RWPE2 (cell line): ENCODE measurements around the gene TCF3.
"Not testable (repeated sequence)": the region's sequence is repeated elsewhere in the genome, so short reads cannot be mapped to it uniquely, and the experiment has no call there.

ENCODE experiments used
- ATAC-seq: fragments of 200-7000 bp; cut with Tn5 transposase; 3 replicates; pipeline ENCODE4 v1.9.1; 2021; ENCODE audit warnings: low read depth
- DNase-seq: peaks from one replicate; pipeline ENCODE4 v3.0.0-alpha.2; 2020; ENCODE audit warnings: low spot score
- H3K27ac ChIP-seq: fragments of 450-650 bp; 2 replicates; pipeline ENCODE4 v1.5.1; 2017; ENCODE audit warnings: mild to moderate bottlenecking; ENCODE audit not compliant: poor library complexity, severe bottlenecking
- H3K27me3 ChIP-seq: fragments of 250-450 bp; sonication (Bioruptor Pico); 2 replicates; pipeline ENCODE4 v1.5.1; 2021; ENCODE audit warnings: mild to moderate bottlenecking, moderate library complexity; ENCODE audit not compliant: insufficient read depth, poor library complexity, severe bottlenecking
- H3K36me3 ChIP-seq: fragments of 250-450 bp; sonication (Bioruptor Pico); 2 replicates; pipeline ENCODE4 v1.5.1; 2020; ENCODE audit warnings: low read depth, mild to moderate bottlenecking, moderate library complexity
- H3K4me1 ChIP-seq: fragments of 250-450 bp; sonication (Bioruptor Pico); 2 replicates; pipeline ENCODE4 v1.5.1; 2021; ENCODE audit warnings: mild to moderate bottlenecking, moderate library complexity; ENCODE audit not compliant: insufficient read depth, poor library complexity, severe bottlenecking
- H3K4me3 ChIP-seq: fragments of 250-450 bp; sonication (Bioruptor Pico); 2 replicates; pipeline ENCODE4 v1.5.1; 2021; ENCODE audit warnings: mild to moderate bottlenecking, moderate library complexity; ENCODE audit not compliant: severe bottlenecking
- H3K9me3 ChIP-seq: fragments of 250-450 bp; sonication (Bioruptor Pico); 2 replicates; pipeline ENCODE4 v1.5.1; 2021; ENCODE audit warnings: mild to moderate bottlenecking, moderate library complexity; ENCODE audit not compliant: severe bottlenecking
- TF ChIP-seq, protein P1 (sequence below): fragments of 450-650 bp; IDR thresholded peaks from one replicate; pipeline ENCODE4 v1.5.1; 2017; ENCODE audit warnings: mild to moderate bottlenecking, moderate library complexity; ENCODE audit not compliant: poor library complexity, severe bottlenecking

TCF3 gene

DNA sequence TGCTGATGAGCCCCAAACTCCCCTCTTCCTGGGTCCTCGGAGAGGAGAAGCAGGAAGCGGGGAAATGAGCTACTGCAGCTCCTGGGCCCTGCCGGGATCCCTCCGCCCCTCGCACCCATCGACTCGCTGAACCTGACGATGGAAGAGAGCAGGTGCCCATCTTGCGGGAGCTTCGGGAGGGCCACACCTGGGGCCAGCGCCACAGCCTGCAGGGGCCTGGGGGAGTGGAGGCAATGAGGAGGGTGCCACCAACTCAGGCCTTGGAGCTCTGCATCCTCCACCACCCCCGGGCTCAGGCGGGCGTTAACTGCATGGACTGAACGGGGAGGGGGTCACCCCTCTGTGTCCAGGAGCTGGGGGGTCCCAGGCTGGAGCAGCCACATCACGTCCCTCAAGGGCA lies 8.3 kb downstream of the TCF3 start:
- Histone ChIP-seq H3K27ac (no peak overlapping the region), H3K4me3 (no peak overlapping the region), H3K4me1 (no peaks in the 10 kb centered on the region), H3K36me3 (peaks cover 37% of the 10 kb centered on the region), H3K27me3 (no peaks in the 10 kb centered on the region), H3K9me3 (no peaks in the 10 kb centered on the region)
- ATAC-seq = no peak
- no peak for DNase-seq
- TF ChIP-seq, protein P1, sequence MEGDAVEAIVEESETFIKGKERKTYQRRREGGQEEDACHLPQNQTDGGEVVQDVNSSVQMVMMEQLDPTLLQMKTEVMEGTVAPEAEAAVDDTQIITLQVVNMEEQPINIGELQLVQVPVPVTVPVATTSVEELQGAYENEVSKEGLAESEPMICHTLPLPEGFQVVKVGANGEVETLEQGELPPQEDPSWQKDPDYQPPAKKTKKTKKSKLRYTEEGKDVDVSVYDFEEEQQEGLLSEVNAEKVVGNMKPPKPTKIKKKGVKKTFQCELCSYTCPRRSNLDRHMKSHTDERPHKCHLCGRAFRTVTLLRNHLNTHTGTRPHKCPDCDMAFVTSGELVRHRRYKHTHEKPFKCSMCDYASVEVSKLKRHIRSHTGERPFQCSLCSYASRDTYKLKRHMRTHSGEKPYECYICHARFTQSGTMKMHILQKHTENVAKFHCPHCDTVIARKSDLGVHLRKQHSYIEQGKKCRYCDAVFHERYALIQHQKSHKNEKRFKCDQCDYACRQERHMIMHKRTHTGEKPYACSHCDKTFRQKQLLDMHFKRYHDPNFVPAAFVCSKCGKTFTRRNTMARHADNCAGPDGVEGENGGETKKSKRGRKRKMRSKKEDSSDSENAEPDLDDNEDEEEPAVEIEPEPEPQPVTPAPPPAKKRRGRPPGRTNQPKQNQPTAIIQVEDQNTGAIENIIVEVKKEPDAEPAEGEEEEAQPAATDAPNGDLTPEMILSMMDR = no peak

DNA sequence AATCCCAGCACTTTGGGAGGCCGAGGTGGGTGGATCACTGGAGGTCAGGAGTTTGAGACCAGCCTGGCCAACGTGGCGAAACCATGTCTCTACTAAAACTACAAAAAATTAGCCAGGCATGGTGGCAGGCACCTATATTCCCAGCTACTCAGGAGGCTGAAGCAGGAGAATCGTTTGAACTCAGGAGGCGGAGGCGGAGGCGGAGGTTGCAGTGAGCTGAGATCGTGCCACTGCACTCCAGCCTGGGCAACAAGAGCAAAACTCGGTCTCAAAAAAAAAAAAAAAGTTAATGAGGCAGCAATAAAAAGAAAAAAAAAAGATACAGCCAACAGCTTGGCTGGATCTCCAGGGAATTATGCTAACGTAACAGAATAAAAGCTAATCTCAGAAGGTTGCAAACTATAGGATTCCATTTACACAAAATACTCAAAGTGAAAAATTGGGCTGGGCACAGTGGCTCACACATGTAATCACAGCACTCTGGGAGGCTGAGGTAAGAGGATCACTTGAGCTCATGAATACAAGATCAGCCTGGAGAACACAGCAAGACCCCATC lies 11.4 kb downstream of the TCF3 start:
- not testable (repeated sequence) for ATAC-seq, H3K4me1 ChIP-seq, H3K4me3 ChIP-seq, H3K27me3 ChIP-seq, DNase-seq, H3K9me3 ChIP-seq, H3K27ac ChIP-seq
- peaks cover 43% of the 10 kb centered on the region for H3K36me3 ChIP-seq

DNA sequence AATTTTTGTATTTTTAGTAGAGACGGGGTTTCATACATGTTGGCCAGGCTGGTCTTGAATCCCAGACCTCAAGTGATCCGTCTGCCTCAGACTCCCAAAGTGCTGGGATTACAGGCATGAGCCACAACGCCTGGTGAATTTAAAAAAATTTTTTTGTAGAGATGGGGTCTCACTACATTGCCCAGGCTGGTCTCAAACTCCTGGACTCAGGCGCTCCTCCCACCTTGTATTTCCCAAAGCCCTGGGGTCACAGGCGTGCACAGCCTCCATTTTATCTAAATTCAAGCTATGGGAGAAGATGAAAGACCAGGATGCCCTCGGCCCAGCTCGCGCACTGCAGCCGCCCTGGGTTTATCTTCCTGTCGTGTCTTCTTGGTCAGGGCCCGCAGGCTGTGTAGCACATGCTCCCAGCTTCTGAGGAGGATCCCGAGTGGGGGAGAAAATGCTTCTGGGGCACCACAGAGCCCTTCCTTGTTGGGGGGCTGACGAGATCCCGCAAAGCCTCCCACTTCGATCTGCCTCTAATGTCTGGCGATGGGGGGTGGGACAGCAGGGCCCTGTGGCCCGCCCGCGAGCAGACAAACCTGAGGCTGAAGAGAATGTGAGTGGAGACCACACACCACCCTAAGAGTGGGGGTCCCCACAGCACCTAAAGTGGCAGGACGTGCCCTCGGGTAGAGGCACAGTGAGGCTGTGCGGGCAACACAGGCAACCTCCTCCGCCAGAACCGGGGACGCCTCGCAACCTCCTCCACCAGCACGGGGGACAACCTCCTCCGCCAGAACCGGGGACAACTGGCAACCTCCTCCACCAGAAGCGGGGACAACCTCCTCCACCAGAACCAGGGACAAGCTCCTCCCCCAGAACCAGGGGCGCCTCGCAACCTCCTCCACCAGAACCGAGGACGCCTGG lies 15.8 kb downstream of the TCF3 start:
- no peaks in the 10 kb centered on the region for H3K4me1 ChIP-seq
- H3K27ac ChIP-seq = no peak overlapping the region
- ATAC-seq (no peak), DNase-seq (no peak)
- H3K27me3 ChIP-seq = no peaks in the 10 kb centered on the region
- no peak overlapping the region for H3K4me3 ChIP-seq
- H3K36me3 ChIP-seq = peaks cover 32% of the 10 kb centered on the region
- TF ChIP-seq, protein P1 = no peak
- H3K9me3 ChIP-seq = no peaks in the 10 kb centered on the region

DNA sequence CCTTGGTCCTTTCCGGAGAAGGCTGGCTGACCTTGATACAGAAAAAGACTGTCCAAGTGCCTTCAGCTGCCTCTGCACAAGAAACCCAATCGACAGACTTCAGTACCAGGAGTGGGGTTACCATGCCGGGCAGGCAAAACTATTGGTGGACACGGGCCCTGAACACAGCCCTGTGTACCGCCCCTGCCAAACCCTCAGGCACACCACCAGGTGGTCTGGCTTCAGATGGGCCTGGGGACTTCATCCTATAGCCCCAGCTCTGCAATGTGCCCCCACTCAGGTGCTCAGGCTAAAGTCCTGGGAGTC lies 17.5 kb downstream of the TCF3 start:
- DNase-seq (no peak), ATAC-seq (no peak)
- Histone ChIP-seq H3K27me3 (no peaks in the 10 kb centered on the region), H3K36me3 (peaks cover 30% of the 10 kb centered on the region), H3K4me1 (no peaks in the 10 kb centered on the region), H3K9me3 (no peaks in the 10 kb centered on the region), H3K4me3 (no peak overlapping the region), H3K27ac (no peak overlapping the region)
- TF ChIP-seq, protein P1 = no peak

DNA sequence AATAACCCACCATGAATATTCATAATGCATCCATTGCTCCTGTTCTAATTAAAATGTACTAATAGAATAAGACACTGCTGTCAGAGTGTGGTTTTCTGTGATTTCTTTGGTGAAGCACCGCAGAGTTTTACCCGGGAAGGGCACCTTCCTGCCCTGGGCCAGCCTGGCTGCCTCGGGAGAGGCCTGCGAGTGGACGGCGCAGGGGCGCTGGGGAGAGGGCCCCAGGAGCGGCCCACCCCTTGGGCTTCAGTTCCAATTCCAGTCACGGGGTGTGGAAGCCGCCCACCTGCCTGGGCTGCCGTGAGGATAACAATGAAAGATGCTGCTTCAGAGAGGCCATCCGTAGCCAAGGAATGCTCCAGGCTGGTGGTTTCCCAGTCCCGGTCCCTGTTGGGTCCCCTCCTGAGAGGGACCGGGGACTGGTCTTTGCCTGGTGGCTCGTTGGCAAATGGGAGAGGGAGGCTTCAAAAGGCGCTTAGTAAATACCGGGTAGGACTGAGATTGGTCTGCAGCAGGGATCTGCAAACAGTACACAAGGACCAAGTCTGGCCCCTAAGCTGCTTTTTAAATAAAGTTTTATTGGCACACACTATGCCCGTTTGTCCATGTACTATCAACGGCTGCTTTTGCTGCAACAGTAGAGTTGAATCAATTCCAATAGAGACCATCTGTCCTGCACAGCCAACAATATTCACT lies 18.0 kb downstream of the TCF3 start:
- ATAC-seq (no peak), DNase-seq (no peak)
- Histone ChIP-seq H3K27me3 (no peaks in the 10 kb centered on the region), H3K9me3 (no peaks in the 10 kb centered on the region), H3K4me1 (no peaks in the 10 kb centered on the region), H3K4me3 (no peak overlapping the region), H3K27ac (no peak overlapping the region), H3K36me3 (peaks cover 29% of the 10 kb centered on the region)
- TF ChIP-seq, protein P1 = no peak
